Measurements from ENCODE around the gene LIMCH1. TPM values are rescaled to one million over a fixed set of nuclear protein-coding genes. Genes with fewer than 3 reads are reported as not detected.

LIMCH1 gene
- total RNA-seq, 6 experiments from 2014 or later: 14.4 to 236 (median 205) TPM

GRCh38 chr4:41587286-41587685 is 49.3 kb downstream of the LIMCH1 start:
- TF ChIP-seq, protein P1, sequence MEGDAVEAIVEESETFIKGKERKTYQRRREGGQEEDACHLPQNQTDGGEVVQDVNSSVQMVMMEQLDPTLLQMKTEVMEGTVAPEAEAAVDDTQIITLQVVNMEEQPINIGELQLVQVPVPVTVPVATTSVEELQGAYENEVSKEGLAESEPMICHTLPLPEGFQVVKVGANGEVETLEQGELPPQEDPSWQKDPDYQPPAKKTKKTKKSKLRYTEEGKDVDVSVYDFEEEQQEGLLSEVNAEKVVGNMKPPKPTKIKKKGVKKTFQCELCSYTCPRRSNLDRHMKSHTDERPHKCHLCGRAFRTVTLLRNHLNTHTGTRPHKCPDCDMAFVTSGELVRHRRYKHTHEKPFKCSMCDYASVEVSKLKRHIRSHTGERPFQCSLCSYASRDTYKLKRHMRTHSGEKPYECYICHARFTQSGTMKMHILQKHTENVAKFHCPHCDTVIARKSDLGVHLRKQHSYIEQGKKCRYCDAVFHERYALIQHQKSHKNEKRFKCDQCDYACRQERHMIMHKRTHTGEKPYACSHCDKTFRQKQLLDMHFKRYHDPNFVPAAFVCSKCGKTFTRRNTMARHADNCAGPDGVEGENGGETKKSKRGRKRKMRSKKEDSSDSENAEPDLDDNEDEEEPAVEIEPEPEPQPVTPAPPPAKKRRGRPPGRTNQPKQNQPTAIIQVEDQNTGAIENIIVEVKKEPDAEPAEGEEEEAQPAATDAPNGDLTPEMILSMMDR (IDR thresholded peaks at IDR 0.05): no peak
- Mint-ChIP-seq H3K9me3 (peaks cover 15% of the 10 kb centered on the region), H3K36me3 (ENCODE audit: low read depth) (peaks cover 22% of the 10 kb centered on the region; the same call in 1 of the 2 replicates), H3K4me3 (peak overlapping the region; percentile 40; the same call in 1 of the 2 replicates), H3K27ac (peak overlapping the region; percentile 36; the same call in 1 of the 2 replicates), H3K27me3 (ENCODE audit: insufficient read depth) (peaks cover 14% of the 10 kb centered on the region; the same call in 1 of the 2 replicates), H3K4me1 (ENCODE audit: low read depth) (peaks cover 56% of the 10 kb centered on the region; the same call in 1 of the 2 replicates)
- no peak for DNase-seq

DNA sequence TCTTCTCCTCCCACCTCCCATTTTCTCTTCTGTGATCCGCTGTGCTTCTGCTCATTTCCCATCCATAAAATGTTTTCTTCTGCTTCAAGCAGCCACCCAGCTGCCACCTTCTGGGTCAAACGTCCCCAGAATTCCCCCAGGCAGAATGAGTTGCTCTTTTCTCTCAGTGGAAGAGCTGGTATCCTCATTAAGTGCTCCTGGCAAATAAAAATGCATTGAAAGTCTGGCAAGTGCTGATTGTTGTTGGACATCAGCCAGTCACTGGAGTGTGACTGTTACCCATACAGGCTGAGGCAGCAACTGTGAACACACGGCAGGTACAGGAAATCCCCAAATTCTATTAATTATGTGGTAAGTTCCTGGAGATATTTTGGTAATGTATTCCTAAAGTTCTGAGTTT is 52.6 kb downstream of the LIMCH1 start:
- DNase-seq: no peak
- Mint-ChIP-seq H3K36me3 (ENCODE audit: low read depth) (peaks cover 10% of the 10 kb centered on the region; the same call in 1 of the 2 replicates), H3K4me1 (ENCODE audit: low read depth) (peaks cover 57% of the 10 kb centered on the region; the same call in 1 of the 2 replicates), H3K27ac (peak overlapping the region; percentile 10; the same call in 1 of the 2 replicates), H3K9me3 (no peaks in the 10 kb centered on the region), H3K27me3 (ENCODE audit: insufficient read depth) (peaks cover 17% of the 10 kb centered on the region), H3K4me3 (no peak overlapping the region)
- TF ChIP-seq, protein P1 (IDR thresholded peaks at IDR 0.05): no peak

DNA sequence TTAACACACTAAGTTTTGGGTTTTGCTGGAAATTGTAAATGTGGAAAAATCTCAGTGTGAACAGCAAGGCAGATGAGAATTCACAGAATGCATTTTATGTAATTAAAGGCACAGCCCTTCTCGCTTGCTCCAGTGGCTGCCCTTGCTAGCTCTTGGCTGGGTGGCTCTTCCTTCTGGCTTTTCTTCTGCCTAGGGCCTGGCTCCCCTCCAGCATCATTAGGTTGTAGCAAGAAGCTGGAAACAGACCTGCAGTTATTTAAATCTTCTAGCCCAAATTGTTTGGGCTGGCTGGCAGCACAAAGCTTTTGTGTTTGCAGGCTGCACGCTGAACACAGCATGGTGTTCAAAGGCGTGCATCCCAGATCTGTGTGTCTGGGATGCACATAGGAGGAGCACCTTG is 56.5 kb downstream of the LIMCH1 start:
- Mint-ChIP-seq H3K27me3 (ENCODE audit: insufficient read depth) (peaks cover 11% of the 10 kb centered on the region), H3K27ac (no peak overlapping the region), H3K4me1 (ENCODE audit: low read depth) (peaks cover 64% of the 10 kb centered on the region; the same call in 1 of the 2 replicates), H3K4me3 (no peak overlapping the region), H3K9me3 (no peaks in the 10 kb centered on the region), H3K36me3 (ENCODE audit: low read depth) (peaks cover 14% of the 10 kb centered on the region; the same call in 1 of the 2 replicates)
- TF ChIP-seq, protein P1 (IDR thresholded peaks at IDR 0.05): no peak
- DNase-seq: no peak

- DNase-seq: no peak
- Mint-ChIP-seq H3K4me3 (no peak overlapping the region; the same call in 1 of the 2 replicates), H3K36me3 (ENCODE audit: low read depth) (peaks cover 9% of the 10 kb centered on the region; the same call in 1 of the 2 replicates), H3K27ac (no peak overlapping the region), H3K4me1 (ENCODE audit: low read depth) (peaks cover 83% of the 10 kb centered on the region; the same call in 1 of the 2 replicates), H3K9me3 (no peaks in the 10 kb centered on the region), H3K27me3 (ENCODE audit: insufficient read depth) (peaks cover 15% of the 10 kb centered on the region)
- TF ChIP-seq, protein P1 (IDR thresholded peaks at IDR 0.05): no peak
Measured at GRCh38 chr4:41597494-41597893, 59.5 kb downstream of the LIMCH1 start.

DNA sequence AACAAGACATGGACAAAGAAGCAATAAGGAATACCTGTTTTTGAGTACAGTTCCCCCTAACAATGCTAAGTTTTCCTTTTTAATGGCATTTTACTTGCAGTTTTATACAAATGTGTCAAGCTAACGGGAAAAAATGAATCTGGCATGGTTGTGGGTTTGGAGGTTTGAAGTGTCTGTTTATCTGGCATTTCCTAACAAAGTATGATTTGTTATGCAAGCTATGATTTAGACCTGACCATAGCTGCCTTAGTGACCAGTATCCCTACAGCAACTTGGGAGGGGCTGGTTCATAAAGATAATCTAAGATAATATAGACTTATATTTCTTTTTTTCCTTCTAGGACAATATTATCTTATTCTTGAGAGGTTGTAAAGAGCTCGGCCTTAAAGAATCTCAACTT is 60.6 kb downstream of the LIMCH1 start:
- Mint-ChIP-seq H3K4me1 (ENCODE audit: low read depth) (peaks cover 93% of the 10 kb centered on the region; the same call in 1 of the 2 replicates), H3K4me3 (no peak overlapping the region), H3K27ac (no peak overlapping the region), H3K27me3 (ENCODE audit: insufficient read depth) (peaks cover 15% of the 10 kb centered on the region), H3K36me3 (ENCODE audit: low read depth) (peaks cover 9% of the 10 kb centered on the region; the same call in 1 of the 2 replicates), H3K9me3 (no peaks in the 10 kb centered on the region)
- TF ChIP-seq, protein P1 (IDR thresholded peaks at IDR 0.05): no peak
- no peak for DNase-seq
